HuH-7.5 (cell line): ENCODE results near the gene MUC5B.
A peak's percentile ranks its signal among the peaks of the same experiment; 100 is the strongest.

ENCODE experiments used
- DNase-seq: peaks from one replicate; pipeline ENCODE4 v3.0.0; 2011; ENCODE audit warnings: low spot score

The MUC5B gene

DNA sequence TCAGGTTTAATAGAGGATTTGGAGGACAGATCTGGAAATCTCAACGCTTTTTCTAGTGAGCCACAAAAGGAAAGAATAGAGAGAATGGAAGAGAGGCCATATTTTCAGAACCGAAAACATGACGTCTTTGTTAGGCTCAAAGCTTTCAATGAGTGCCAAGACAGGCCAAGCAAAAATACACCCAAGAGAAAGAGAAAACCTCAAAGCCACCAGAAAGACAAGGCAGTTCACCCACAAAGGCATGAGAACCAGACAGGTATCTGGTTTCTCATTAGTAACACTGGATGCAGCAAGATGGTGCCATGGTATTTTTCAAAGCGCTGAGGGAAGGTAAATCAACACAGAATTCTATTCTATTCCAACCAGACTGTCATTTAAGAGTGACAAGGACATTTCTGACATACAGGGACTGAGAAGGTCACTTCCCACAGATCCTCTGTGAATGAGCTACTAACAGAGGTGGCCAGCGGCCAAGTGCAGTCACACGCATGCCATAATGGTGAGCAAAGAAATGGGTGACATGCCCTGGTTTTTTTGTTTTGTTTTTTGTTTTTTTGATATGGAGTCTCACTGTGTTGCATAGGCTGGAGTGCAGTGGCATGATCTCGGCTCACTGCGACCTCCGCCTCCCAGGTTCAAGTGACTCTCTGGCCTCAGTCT, 44.7 kb downstream of the MUC5B start:
- DNase-seq, result no peak

DNA sequence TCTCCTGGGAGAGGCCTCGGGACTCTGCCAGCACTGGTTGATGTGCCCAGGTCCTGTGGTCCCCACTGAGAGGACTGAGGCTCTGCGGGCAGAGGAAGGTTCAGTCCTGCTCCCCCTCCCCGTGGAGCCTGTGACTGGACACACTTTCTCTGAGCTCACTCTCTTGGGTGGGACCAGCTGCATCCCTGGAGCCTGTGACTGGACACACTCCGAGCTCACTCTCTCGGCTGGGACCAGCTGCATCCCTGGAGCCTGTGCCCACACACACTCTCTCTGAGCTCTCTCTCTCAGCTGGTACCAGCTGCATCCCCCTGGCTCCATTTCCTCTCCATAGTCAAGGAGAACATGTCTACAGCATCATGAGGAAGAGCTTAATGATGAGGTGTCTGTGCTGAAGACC, 47.1 kb downstream of the MUC5B start:
- no peak for DNase-seq

- no peak for DNase-seq
These were observed 47.6 kb downstream of the MUC5B start for GRCh38 chr11:1270476-1270875.

DNA sequence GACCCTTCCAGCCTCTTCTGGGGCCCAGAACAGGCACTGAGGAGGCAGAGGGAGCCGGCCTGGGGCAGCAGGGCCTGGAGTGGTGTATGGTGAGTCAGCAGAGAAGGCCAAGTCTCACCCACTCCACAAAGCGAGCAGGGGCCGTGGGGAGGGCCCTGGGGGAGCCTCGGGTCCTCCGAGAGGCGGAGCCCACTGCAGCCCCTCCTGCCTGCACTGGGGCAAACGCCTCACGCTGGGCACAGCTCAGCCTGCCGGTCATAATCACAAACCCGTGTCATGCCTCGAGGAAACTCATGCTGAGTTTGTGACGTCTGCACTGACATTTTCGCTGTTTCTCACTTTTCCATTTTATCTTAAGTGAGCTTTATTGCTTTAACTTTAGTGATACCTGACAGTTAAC, 48.1 kb downstream of the MUC5B start:
- no peak for DNase-seq

DNA sequence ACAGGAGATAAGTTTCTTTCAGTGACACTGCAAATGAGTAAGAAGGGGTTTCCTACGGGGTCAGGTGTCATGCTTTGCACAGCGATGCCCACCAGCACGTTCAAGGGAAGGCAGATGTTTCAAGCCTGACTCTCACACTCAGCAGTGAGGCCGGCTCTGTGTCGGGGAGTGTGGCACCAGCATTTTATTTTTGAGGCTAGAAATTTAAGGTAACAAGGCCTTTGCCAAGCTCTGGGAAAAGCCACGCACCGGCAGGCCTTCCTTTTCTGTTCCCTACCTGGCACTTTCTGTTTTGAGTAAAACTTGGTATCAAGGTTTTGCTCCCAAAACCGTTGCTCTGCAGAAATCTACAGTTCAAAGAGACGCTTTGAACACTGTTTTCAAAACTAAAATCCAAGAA, 48.5 kb downstream of the MUC5B start:
- no peak for DNase-seq

DNA sequence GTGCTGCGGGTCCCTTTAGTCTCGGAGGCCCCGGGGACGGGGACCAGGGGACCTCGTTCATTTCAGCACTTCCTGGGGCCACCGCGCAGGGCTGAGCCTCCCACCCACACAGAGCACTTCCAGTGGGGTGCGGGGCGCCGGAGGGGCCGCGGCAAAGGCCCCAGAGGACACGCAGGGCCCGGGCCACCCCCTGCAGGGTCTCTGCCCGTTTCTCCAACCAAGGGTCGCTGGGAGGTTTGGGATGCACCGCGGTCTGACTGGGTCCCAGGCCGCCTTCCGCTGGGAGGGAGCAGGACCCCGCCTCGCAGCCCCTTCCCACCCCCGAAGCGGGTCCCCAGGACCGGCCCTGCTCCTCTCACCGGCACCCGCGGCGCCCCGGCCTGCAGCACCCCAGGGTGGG, 49.1 kb downstream of the MUC5B start:
- no peak for DNase-seq

GRCh38 chr11:1272531-1272930, 49.7 kb downstream of the MUC5B start:
- no peak for DNase-seq

DNA sequence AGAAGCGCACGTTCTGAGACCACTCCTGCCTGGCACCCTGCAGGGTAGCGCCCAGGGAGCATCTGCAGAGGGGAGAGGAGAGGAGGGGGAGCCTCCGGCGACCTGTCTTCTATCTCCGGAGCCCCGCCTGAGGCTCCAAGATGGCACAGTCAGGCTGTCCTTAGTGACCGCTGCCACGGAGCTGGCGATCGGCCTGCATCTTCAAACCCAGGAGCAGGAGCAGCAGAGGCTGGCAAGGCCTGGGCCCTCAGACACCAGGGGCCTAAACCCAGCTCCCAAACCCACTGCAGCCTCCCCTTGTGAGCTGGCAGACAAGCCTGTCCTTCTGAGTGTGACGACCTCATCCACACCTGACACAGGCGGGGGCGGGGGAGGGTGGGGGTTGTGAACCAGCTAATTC, 51.6 kb downstream of the MUC5B start:
- DNase-seq, result no peak

DNA sequence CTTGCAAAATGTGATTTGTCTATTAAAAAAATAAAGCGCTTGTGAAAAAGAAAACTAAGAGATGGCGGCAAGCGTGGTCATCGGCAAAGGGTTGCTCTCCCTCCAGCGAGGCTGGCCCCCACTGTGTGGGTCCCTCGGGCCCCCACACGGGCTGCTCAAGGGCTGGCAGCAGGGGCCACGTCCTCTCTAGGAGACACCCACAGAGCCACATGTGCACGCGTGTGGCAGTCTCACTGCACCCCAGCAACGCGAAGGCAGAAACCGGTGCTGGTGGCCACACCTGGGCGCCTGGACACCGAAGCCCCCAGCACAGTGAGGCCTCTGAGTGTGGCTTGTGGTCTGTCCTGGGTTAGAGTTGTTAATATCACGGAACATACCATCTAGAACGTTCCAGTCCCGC, 52.2 kb downstream of the MUC5B start:
- no peak for DNase-seq

- DNase-seq, result no peak
These were observed 53.4 kb downstream of the MUC5B start for GRCh38 chr11:1276041-1276790.

DNA sequence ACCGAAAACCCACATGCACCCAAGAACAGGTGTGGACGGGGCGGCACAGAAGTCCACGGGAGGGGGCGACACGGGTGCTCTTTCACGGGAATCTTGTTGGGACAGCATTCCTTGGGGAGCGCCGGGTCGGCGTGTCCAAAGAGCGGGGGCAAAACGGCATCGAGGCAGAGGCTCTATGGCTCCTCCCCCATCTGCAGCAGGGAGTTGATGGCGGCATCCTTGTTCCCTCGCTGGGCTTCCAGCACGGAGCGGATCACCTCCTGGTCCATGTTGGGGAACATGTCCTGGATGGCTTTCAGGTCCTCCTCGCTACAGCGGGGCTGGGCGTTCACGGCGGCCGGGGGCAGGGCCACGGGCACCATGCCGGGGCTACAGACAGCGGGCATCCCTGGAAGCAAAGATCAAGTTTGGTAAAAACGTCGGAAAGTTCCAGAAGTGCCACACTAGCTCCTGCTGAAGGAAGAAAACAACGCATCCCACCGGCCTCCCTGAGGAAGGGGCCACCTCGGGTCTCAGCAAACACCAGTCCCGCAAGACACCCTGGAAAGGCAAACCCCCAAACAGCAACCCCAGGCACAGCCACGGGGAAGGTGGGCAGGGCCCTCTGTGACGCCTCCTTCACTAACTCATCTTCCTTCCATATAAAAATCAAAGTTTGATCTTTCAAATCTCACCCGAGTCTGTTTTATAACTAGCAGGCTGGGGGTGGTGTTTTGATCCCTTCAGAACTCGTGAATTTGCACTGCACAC, 54.2 kb downstream of the MUC5B start:
- DNase-seq, result no peak

- no peak for DNase-seq
These were observed 55.2 kb downstream of the MUC5B start for GRCh38 chr11:1277936-1278512.

DNA sequence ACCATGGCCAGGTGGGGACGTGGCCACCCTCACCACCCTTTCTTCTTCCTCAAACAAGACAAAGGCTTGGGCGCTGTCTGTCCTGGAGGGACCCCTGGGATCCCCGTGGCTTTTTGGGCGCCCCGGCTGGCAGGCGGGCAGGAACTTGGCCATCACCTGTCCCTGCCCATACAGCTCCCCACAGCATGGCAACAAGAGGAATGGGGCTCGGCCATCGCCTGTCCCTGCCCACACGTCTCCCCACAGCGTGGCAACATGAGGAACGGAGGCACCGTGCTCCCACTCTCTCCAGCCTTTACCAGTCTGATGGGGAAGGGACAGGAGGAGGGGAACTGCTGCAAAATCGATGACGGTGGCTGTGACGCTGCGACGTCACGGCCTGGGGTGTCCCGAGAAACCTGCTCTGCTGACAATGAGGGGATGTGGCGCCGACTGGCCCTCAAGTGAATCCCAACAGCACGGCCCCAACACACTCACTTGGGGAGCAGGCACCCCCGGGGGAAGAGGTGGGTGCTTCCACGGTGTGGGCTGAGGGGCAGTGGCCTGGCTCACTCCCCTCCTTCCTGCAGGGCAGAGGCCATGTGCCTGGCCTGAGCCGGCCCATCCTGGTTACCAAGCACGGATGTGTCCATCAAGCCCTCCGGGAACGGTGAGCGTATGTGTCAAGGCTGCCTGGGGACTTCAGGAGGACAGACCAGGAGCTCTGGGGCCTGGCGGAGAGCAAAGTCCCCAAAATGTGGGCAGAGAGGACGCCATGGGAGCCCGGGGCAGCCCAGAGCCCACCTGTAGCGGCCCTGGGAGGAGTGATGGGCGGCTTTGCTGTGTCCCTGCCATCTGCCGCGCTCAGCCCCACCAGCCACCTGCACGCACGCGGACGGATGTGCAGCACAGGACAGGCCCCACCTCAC, 56.2 kb downstream of the MUC5B start:
- DNase-seq, result no peak

GRCh38 chr11:1279674-1280055, 56.8 kb downstream of the MUC5B start:
- DNase-seq, result no peak

DNA sequence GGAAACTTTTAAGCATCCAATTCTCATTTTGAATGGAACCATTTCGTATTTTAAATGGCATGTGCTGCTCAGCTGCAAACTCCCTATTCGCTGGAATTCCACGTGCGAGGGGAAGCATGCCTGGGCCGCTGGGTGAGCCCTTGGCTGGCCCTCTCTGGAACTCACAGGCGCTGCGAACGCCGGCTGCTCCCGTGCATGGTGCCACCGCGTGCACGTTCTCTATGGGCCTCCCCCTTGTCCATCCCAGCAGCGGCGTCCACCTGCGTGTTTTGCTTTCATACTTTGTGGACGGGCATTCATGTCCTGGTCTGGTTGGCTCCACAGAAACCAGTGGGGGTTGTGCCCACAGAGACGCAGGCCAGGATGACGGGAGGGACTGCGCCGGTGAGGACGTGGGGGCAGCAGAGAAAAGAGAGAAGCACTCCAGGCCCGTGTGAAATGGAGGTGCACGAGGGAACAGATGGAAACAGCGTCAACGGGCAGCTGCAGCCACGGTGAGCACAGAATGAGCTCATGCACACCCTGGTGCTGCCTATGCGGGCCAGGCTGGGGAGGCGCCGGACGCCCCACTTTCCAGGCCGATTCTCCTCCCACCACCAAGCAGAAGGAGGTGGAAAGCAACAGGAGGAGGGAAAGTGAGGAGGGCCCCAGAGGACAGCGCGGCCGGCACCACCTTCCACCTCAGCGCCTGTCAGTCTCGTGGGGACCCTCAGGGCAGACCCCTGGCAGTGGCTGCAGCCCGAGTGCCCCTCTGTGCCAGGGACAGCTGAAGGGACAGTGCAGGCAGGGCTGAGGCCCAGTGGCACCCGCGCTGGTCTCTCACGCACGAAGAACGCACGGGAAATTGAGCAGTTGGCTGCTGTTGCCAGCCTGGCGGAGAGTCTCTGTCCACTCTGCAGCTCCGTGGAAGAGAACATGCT, 57.5 kb downstream of the MUC5B start:
- DNase-seq, result no peak

GRCh38 chr11:1281326-1281973, 58.6 kb downstream of the MUC5B start:
- no peak for DNase-seq

- DNase-seq, result no peak
These were observed 59.1 kb downstream of the MUC5B start for GRCh38 chr11:1281974-1282365.

GRCh38 chr11:1283091-1283511, 60.2 kb downstream of the MUC5B start:
- DNase-seq, result peak; percentile 76

GRCh38 chr11:1283906-1284305, 61.0 kb downstream of the MUC5B start:
- DNase-seq, result no peak

DNA sequence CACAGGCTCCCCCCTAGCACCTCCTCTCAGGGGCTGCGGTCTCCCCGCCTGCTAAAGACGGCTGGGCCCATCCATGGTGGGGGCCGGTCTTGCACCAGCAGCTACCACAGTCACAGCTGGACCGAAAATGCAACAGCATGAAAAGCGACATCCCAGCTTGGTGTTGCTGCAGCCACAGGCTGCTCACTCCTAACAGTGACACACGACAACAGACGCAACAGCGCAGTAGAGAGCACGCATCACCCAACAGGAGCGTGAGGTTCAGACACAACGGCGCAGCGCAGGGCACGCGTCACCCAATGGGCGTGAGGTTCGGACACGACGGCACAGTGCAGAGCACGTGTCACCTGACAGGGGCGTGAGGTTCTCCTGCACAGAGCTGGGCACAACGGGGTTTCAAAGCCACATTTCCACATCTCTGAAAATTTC, 62.5 kb downstream of the MUC5B start:
- DNase-seq, result no peak
